GM12801 (cell line): ENCODE data around the gene ATP11C.

Source experiments
- CTCF ChIP-seq: IDR thresholded peaks from one replicate; pipeline ENCODE4 v1.5.1; 2011; ENCODE audit warnings: control low read depth; ENCODE audit not compliant: insufficient read length; ENCODE audit errors: extremely low read depth

Gene ATP11C

GRCh38 chrX:139877710-139878414 lies 55.0 kb downstream of the ATP11C start:
- TF ChIP-seq CTCF = no peak

DNA sequence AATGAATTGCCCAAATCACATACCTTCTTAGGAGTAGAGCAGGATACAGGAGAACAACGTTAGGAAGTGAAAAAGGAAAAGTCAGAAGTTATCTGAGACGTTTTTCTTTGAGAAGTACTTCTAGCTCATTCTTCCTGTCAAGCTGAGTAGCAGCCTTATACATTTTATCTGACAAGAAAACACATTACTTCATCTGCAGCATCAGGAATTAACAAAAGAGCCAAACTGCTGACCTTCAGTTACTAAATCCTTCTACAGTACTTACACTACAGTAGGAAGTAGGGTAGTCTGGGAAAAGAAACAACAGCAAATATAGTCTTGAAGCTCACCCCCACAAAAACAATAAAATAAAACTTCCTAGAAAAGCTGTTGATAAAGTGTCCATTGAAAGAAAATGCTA lies 57.0 kb downstream of the ATP11C start:
- no peak for TF ChIP-seq CTCF

DNA sequence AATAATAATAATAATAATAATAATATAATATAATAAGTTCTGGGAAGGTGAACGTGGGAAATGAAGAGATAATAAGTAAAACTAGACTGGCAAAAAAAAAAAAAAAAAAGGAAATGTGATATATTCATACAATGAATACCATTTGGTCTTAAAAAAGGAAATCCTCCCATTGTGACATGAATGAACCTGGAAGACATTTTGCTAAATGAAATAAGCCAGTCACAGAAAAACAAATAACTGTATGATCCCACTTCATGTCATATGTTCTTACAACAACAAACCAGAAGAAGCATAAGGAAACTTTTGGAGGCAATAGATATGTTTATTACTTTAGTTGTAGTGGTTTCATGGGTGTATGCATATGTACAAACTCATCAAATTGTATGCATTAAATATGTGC lies 63.1 kb downstream of the ATP11C start:
- no peak for TF ChIP-seq CTCF

DNA sequence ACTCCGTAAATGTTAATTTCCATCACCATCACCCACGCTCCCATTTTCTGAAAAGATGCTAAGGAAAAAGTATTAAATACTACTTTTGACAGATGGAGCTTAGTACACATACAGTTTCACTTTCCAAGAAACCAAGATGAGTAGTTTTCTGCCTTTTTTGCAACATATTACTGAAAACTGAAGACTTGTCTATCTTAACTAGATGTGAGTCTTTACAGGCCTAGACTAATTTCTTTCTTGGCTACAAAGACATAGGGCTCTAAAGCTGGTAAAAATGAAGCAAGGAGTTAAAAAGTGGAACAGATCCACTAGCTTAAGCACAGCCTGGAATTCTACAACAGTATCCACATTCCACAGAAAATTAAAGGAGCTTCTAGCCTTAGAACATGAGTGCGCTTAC lies 68.2 kb downstream of the ATP11C start:
- no peak for TF ChIP-seq CTCF

- TF ChIP-seq CTCF = no peak
Measured at GRCh38 chrX:139862208-139862607, 70.6 kb downstream of the ATP11C start.

GRCh38 chrX:139851730-139852129 lies 81.1 kb downstream of the ATP11C start:
- no peak for TF ChIP-seq CTCF

DNA sequence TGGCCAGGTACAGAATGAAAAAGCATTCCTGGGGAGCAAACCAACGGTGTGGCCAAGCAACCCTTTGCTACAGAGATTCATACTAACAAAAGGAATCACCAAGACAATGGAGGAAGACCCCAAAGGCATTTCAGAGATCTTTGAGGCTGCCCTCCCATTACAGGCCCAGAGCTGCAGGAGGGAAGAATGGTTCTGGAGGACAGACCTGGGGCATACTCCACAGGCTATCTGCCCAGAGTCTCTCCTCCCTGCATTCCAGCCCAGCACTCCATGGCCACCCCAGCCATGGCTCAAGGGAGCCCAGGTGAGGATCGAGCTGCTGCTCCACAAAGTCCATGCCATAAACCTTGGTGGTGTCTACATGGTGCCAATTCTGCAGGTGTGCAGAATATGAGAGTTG lies 81.9 kb downstream of the ATP11C start:
- no peak for TF ChIP-seq CTCF

DNA sequence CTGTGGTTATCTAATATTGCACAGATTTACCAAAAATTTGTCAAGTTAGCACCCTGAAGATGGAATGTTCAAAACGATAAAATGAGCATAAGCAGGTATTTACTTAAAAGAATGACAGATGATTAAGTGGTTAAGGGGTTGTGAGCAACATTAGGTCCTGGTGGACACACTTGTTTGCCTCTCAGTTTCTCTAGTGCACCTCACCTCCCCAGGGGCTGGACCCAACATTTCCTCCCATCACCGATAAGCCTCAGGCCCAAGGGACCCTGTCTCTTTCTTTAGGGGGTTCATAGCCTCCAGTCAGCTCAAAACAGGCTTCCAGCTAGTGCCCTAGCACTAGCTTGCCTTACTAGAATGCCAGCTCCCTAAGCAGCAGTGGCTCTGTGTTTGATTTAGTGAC lies 88.0 kb downstream of the ATP11C start:
- TF ChIP-seq CTCF = no peak
